Measurements from ENCODE around the gene SNPH.
A peak's percentile ranks its signal among the peaks of the same experiment; 100 is the strongest.

SNPH gene

DNA sequence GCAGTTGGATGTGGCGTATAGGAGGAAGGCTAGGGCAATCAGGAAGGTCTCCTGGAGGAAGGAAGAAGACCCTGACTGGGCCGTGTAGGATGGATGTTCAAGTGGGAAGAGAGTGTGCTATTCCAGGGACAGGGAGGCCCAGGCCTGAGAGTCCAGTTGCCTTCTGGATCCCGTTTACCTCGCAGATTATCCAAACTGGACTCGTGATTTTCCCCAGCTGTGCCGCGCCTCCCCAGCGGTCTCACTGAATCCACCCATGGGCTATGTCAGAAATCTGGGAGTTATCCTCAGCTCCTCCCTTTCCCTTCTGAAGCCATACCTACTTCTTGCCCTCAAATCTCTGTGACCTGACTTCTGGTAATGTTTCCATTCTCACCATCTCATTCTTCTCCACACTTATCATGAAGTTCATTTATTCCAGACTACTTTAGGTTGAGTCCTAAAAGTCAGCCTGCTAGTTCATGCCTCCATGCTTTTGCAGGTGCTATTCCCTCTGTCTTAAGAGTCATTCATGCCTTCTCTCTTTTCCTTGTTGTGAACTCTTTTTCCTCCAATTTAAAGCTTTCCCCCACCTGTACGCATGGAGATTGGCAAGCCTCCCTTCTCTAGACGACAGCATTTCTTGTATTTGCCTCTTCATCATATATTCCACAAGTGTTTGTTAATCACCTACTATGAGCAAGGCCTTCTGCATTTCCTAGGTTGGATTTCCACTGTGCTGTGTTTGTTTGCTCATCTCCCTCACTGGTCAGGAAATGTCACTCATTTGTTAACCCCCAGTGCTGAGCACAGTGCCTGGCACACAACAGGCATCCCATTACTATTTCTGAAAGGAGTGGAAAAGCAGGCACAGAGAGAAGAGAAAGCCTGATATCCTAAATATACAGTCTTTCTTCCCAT is 60.2 kb downstream of the SNPH start:
- H3K36me3 ChIP-seq: peaks cover 5% of the 10 kb centered on the region; the same call in 1 of the 2 replicates
- no peak for DNase-seq
- H3K27me3 ChIP-seq (ENCODE audit: insufficient read depth, low read depth, severe bottlenecking): no peaks in the 10 kb centered on the region
- H3K27ac ChIP-seq: peak overlapping the region; percentile 89
- peak overlapping the region; percentile 97 for H3K4me3 ChIP-seq (ENCODE audit: low read depth, low read length)
- H3K9me3 ChIP-seq (ENCODE audit: severe bottlenecking): no peaks in the 10 kb centered on the region
- TF ChIP-seq, protein P1, sequence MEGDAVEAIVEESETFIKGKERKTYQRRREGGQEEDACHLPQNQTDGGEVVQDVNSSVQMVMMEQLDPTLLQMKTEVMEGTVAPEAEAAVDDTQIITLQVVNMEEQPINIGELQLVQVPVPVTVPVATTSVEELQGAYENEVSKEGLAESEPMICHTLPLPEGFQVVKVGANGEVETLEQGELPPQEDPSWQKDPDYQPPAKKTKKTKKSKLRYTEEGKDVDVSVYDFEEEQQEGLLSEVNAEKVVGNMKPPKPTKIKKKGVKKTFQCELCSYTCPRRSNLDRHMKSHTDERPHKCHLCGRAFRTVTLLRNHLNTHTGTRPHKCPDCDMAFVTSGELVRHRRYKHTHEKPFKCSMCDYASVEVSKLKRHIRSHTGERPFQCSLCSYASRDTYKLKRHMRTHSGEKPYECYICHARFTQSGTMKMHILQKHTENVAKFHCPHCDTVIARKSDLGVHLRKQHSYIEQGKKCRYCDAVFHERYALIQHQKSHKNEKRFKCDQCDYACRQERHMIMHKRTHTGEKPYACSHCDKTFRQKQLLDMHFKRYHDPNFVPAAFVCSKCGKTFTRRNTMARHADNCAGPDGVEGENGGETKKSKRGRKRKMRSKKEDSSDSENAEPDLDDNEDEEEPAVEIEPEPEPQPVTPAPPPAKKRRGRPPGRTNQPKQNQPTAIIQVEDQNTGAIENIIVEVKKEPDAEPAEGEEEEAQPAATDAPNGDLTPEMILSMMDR (IDR thresholded peaks at IDR 0.05; ENCODE audit: low read depth, low read length): no peak

DNA sequence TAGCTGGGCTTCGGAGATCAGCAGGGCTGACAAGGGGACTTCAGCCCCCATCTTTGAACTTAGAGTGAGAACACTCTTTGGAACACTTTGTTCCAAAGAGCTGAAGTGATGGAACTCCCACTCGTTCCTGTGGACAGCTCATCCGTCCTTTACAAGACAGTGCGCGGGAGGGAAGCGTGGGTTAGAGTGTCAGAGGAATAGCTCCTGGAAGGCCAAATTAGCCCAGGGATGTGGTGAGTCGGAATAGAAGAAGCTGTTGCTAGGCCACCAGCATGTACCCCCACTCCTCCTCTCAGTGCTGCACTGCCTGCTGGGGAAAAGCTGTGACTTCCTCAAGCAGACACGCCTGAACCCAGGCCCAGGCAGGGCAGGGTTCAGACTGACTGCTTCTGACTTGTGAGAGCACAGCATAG is 61.2 kb downstream of the SNPH start:
- Histone ChIP-seq H3K4me3 (ENCODE audit: low read depth, low read length) (no peak overlapping the region), H3K36me3 (peaks cover 5% of the 10 kb centered on the region; the same call in 1 of the 2 replicates), H3K27ac (no peak overlapping the region), H3K27me3 (ENCODE audit: insufficient read depth, low read depth, severe bottlenecking) (no peaks in the 10 kb centered on the region), H3K9me3 (ENCODE audit: severe bottlenecking) (no peaks in the 10 kb centered on the region)
- DNase-seq: no peak
- TF ChIP-seq, protein P1 (IDR thresholded peaks at IDR 0.05; ENCODE audit: low read depth, low read length): no peak

DNA sequence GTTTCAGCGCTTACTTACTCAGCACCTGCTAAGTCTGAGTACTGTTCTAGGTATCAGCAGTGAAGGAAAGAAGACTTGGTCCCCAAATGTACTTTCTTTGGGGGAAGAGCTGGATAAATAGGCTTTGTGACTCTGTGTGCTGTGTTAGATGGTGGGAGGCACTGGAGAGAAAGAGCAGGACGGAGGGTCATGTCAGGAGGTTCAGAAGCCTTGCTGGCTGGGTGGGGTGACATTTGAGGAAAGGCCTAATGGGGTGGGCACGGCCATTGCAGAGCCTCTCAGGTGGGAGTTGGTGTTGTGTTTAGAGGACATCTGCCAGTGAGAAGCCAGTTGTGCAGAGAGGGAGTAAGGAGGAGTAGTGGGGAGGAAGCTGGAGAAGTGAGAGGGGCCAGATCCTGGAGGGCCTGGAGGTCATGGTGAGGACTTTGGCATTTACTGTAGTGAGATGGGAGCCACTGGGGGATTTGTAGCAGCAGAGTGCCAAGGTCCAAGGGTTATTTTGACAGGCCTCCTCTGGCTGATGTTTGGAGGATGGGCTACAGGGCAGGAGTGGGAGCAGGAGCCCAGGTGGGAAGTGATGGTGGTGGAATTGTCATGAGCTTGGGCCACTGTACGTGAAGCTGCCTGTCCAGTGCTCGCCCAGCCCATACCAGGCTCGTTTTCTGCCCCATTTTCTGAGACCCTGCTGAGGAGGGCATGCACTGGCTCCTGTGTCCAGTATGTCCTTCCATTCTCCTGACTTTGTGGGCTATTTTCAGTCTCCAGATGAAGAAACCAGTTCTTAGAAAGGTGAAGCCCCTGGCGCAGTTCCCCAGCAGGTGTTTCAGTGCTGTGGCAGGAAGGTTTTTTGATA is 62.0 kb downstream of the SNPH start:
- Histone ChIP-seq H3K4me3 (ENCODE audit: low read depth, low read length) (no peak overlapping the region), H3K9me3 (ENCODE audit: severe bottlenecking) (no peaks in the 10 kb centered on the region), H3K27ac (no peak overlapping the region), H3K36me3 (peaks cover 10% of the 10 kb centered on the region), H3K27me3 (ENCODE audit: insufficient read depth, low read depth, severe bottlenecking) (no peaks in the 10 kb centered on the region)
- TF ChIP-seq, protein P1 (IDR thresholded peaks at IDR 0.05; ENCODE audit: low read depth, low read length): no peak
- no peak for DNase-seq

DNA sequence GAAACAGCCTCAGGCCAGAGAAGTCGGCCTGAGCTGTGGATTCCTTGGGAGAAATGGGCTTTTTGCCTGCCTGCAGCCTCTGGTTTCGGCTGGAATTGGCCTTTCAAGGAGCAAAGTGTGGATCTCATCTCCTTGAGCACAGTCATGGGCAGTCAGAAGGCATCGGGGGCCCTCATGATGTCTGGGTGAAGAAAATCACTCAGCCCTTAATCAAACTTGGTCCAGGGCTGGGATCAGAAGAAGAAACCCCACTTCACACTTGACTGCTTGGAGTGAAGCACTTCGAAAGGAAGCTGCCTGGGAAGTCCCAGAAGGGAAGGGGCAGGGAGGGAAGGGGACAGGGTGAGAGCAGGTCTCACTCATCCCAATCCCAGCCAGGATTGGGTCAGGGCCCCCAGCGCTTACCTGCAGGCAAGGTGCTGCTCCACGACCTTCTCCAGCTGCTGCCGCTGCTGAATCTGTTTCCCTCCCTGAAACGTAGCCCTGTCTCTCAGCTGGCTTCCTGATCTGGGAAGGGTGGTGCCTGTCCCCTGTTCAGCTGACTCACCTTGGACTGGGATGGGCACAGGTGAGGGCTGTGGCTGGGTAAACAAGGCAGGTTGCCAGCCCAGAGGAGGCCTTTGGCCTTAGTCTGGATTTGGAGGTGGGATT is 62.7 kb downstream of the SNPH start, which contains the start of gene SDCBP2:
TSS of gene SDCBP2 (minus strand) at position 460 of the 651 bp plus-strand sequence. CDS start 8,723 bp downstream, outside the sequence.
- no peak for DNase-seq

More for the DNA sequence above, 62.7 kb downstream of the SNPH start, which contains the start of gene SDCBP2:
- Histone ChIP-seq H3K27me3 (ENCODE audit: insufficient read depth, low read depth, severe bottlenecking) (no peaks in the 10 kb centered on the region), H3K9me3 (ENCODE audit: severe bottlenecking) (no peaks in the 10 kb centered on the region), H3K36me3 (peaks cover 10% of the 10 kb centered on the region), H3K4me3 (ENCODE audit: low read depth, low read length) (no peak within 1 kb of the TSS), H3K27ac (no peak within 1 kb of the TSS)
- TF ChIP-seq, protein P1 (IDR thresholded peaks at IDR 0.05; ENCODE audit: low read depth, low read length): no peak
